SK-N-SH treated with all-trans-retinoic acid at 6 μM for 48 hours (cell line): ENCODE measurements around the gene KHNYN.

Experiments
- BACH2 ChIP-seq: fragments of 250-450 bp; sonication (Bioruptor Pico); IDR thresholded peaks from 2 replicates; pipeline ENCODE4 v1.9.0; 2021; ENCODE audit warnings: mild to moderate bottlenecking, borderline replicate concordance
- PATZ1 ChIP-seq: fragments of 250-450 bp; sonication (Bioruptor Pico); IDR thresholded peaks from 2 replicates; pipeline ENCODE4 v1.8.0; 2020; ENCODE audit warnings: mild to moderate bottlenecking, moderate library complexity, borderline replicate concordance
- TOX ChIP-seq: fragments of 250-450 bp; sonication (Bioruptor Pico); IDR thresholded peaks from 2 replicates; pipeline ENCODE4 v1.8.0; 2021; ENCODE audit warnings: mild to moderate bottlenecking, moderate library complexity, borderline replicate concordance
- ZC3H10 ChIP-seq: fragments of 250-450 bp; sonication (Bioruptor Pico); IDR thresholded peaks from 2 replicates; pipeline ENCODE4 v1.5.1; 2021; ENCODE audit warnings: mild to moderate bottlenecking, moderate library complexity
- ZFP30 ChIP-seq: fragments of 450-650 bp; formaldehyde crosslinking; IDR thresholded peaks from 2 replicates; pipeline ENCODE4 v1.5.0; 2022; ENCODE audit warnings: mild to moderate bottlenecking, moderate library complexity
- TF ChIP-seq, protein P1 (sequence below): fragments of 250-450 bp; sonication (Bioruptor Pico); IDR thresholded peaks from 2 replicates; pipeline ENCODE4 v1.5.1; 2021; ENCODE audit warnings: mild to moderate bottlenecking, moderate library complexity
- TF ChIP-seq, protein P2 (sequence below): fragments of 250-450 bp; sonication (Bioruptor Pico); IDR thresholded peaks from 2 replicates; pipeline ENCODE4 v1.5.0; 2020; ENCODE audit warnings: mild to moderate bottlenecking, moderate library complexity
- TF ChIP-seq, protein P3 (sequence below): fragments of 250-450 bp; sonication (Bioruptor Pico); IDR thresholded peaks from 2 replicates; pipeline ENCODE4 v1.5.1; 2020; ENCODE audit warnings: low read depth, mild to moderate bottlenecking, moderate library complexity

- TF ChIP-seq ZFP30 (CRISPR knock-in tag) (no peak), TOX (no peak), PATZ1 (CRISPR knock-in tag) (no peak), ZC3H10 (CRISPR knock-in tag) (no peak), BACH2 (no peak)
- TF ChIP-seq, protein P1, sequence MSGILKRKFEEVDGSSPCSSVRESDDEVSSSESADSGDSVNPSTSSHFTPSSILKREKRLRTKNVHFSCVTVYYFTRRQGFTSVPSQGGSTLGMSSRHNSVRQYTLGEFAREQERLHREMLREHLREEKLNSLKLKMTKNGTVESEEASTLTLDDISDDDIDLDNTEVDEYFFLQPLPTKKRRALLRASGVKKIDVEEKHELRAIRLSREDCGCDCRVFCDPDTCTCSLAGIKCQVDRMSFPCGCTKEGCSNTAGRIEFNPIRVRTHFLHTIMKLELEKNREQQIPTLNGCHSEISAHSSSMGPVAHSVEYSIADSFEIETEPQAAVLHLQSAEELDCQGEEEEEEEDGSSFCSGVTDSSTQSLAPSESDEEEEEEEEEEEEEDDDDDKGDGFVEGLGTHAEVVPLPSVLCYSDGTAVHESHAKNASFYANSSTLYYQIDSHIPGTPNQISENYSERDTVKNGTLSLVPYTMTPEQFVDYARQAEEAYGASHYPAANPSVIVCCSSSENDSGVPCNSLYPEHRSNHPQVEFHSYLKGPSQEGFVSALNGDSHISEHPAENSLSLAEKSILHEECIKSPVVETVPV = no peak
- TF ChIP-seq, protein P2, sequence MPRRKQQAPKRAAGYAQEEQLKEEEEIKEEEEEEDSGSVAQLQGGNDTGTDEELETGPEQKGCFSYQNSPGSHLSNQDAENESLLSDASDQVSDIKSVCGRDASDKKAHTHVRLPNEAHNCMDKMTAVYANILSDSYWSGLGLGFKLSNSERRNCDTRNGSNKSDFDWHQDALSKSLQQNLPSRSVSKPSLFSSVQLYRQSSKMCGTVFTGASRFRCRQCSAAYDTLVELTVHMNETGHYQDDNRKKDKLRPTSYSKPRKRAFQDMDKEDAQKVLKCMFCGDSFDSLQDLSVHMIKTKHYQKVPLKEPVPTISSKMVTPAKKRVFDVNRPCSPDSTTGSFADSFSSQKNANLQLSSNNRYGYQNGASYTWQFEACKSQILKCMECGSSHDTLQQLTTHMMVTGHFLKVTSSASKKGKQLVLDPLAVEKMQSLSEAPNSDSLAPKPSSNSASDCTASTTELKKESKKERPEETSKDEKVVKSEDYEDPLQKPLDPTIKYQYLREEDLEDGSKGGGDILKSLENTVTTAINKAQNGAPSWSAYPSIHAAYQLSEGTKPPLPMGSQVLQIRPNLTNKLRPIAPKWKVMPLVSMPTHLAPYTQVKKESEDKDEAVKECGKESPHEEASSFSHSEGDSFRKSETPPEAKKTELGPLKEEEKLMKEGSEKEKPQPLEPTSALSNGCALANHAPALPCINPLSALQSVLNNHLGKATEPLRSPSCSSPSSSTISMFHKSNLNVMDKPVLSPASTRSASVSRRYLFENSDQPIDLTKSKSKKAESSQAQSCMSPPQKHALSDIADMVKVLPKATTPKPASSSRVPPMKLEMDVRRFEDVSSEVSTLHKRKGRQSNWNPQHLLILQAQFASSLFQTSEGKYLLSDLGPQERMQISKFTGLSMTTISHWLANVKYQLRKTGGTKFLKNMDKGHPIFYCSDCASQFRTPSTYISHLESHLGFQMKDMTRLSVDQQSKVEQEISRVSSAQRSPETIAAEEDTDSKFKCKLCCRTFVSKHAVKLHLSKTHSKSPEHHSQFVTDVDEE (CRISPR knock-in tag) = no peak
- TF ChIP-seq, protein P3, sequence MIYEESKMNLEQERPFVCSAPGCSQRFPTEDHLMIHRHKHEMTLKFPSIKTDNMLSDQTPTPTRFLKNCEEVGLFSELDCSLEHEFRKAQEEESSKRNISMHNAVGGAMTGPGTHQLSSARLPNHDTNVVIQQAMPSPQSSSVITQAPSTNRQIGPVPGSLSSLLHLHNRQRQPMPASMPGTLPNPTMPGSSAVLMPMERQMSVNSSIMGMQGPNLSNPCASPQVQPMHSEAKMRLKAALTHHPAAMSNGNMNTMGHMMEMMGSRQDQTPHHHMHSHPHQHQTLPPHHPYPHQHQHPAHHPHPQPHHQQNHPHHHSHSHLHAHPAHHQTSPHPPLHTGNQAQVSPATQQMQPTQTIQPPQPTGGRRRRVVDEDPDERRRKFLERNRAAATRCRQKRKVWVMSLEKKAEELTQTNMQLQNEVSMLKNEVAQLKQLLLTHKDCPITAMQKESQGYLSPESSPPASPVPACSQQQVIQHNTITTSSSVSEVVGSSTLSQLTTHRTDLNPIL (CRISPR knock-in tag) = no peak
Measured at GRCh38 chr14:24463884-24464785, 34.4 kb downstream of the KHNYN start.
